ENCODE data around the gene ZNF281. TPM values are rescaled to one million over a fixed set of nuclear protein-coding genes. Genes with fewer than 3 reads are reported as not detected.
"Not testable (repeated sequence)": the region's sequence is repeated elsewhere in the genome, so short reads cannot be mapped to it uniquely, and the experiment has no call there.

ZNF281 gene
- total and polyA plus RNA-seq, 7 experiments from 2014 or later = 16.3 to 35.3 (median 27.3) TPM

- peaks cover 0 to 3% (median 0%) of the 10 kb centered on the region in 5 donors for H3K36me3 Mint-ChIP-seq
- no peak overlapping the region for H3K27ac ChIP-seq (ENCODE audit: low read depth, low read length)
- peaks cover 0 to 14% (median 7%) of the 10 kb centered on the region in 7 donors for H3K4me1 Mint-ChIP-seq
- H3K27ac Mint-ChIP-seq = no peak overlapping the region
- DNase-seq = no peak
- ChIA-PET POLR2A (no interaction called here), CTCF (interaction anchor here (0.6 kb wide), 1 partner anchor 135 kb away, joined by 3 read pairs; no protein-coding TSS in a partner anchor)
- no peaks in the 10 kb centered on the region for H3K9me3 ChIP-seq (ENCODE audit: control insufficient read depth in 2 of 3, low read length in 3 of 3)
- intact Hi-C loops (cut with micrococcal nuclease) = no loop called here
- no peak for ATAC-seq
- H3K4me3 Mint-ChIP-seq = peak overlapping the region in 1 of 10 donors; percentile 15
- no peaks in the 10 kb centered on the region for H3K9me3 Mint-ChIP-seq
- H3K27me3 ChIP-seq (ENCODE audit: control insufficient read depth in 2 of 2, insufficient read depth in 2 of 2, low read length in 2 of 2) = no peaks in the 10 kb centered on the region
- H3K4me3 ChIP-seq (ENCODE audit: low read length) = no peak overlapping the region
- no peaks in the 10 kb centered on the region for H3K36me3 ChIP-seq (ENCODE audit: control insufficient read depth in 2 of 3, insufficient read depth in 3 of 3, low read length in 3 of 3)
- H3K4me1 ChIP-seq (ENCODE audit: control insufficient read depth in 2 of 2, insufficient read depth in 2 of 2, low read length in 2 of 2) = no peaks in the 10 kb centered on the region
- H3K27me3 Mint-ChIP-seq = no peaks in the 10 kb centered on the region
These were observed 29.1 kb upstream of the ZNF281 start for GRCh38 chr1:200438911-200439310.

- H3K9me3 ChIP-seq (ENCODE audit: control insufficient read depth in 2 of 3, low read length in 3 of 3); DNase-seq; H3K27me3 Mint-ChIP-seq; H3K9me3 Mint-ChIP-seq; H3K4me3 ChIP-seq (ENCODE audit: low read length); H3K27me3 ChIP-seq (ENCODE audit: control insufficient read depth in 2 of 2, insufficient read depth in 2 of 2, low read length in 2 of 2); intact Hi-C loops (cut with micrococcal nuclease); ATAC-seq; H3K36me3 Mint-ChIP-seq; H3K27ac ChIP-seq (ENCODE audit: low read depth, low read length); H3K4me1 ChIP-seq (ENCODE audit: control insufficient read depth in 2 of 2, insufficient read depth in 2 of 2, low read length in 2 of 2); H3K36me3 ChIP-seq (ENCODE audit: control insufficient read depth in 2 of 3, insufficient read depth in 3 of 3, low read length in 3 of 3); POLR2A ChIA-PET: not testable (repeated sequence)
- peak overlapping the region in 2 of 10 donors; percentile 80 to 81 for H3K4me3 Mint-ChIP-seq
- CTCF ChIA-PET = interaction anchor here (0.6 kb wide), 1 partner anchor 135 kb away, joined by 3 read pairs; no protein-coding TSS in a partner anchor
- peak overlapping the region in 1 of 9 donors; percentile 10 for H3K27ac Mint-ChIP-seq
- H3K4me1 Mint-ChIP-seq = peaks cover 0 to 14% (median 7%) of the 10 kb centered on the region in 7 donors
These were observed 28.6 kb upstream of the ZNF281 start for GRCh38 chr1:200438413-200438812.

GRCh38 chr1:200437556-200438203 is 27.8 kb upstream of the ZNF281 start:
- intact Hi-C loops (cut with micrococcal nuclease) = no loop called here
- CTCF ChIA-PET = interaction anchor here (0.6 kb wide), 1 partner anchor 135 kb away, joined by 3 read pairs; no protein-coding TSS in a partner anchor
- peak overlapping the region; percentile 39 for H3K4me3 ChIP-seq (ENCODE audit: low read length)
- H3K27ac ChIP-seq (ENCODE audit: low read depth, low read length) = no peak overlapping the region
- peaks cover 0 to 14% (median 10%) of the 10 kb centered on the region in 7 donors for H3K4me1 Mint-ChIP-seq
- peaks cover 0 to 3% (median 0%) of the 10 kb centered on the region in 11 donors for H3K9me3 Mint-ChIP-seq
- no peaks in the 10 kb centered on the region for H3K27me3 ChIP-seq (ENCODE audit: control insufficient read depth in 2 of 2, insufficient read depth in 2 of 2, low read length in 2 of 2)
- peak overlapping the region; percentile 1 to 82 (median 69) for H3K27ac Mint-ChIP-seq
- peaks cover 0 to 4% (median 0%) of the 10 kb centered on the region in 5 donors for H3K36me3 Mint-ChIP-seq
- peaks cover 0 to 4% (median 0%) of the 10 kb centered on the region in 5 donors for H3K27me3 Mint-ChIP-seq
- POLR2A ChIA-PET = no interaction called here
- ATAC-seq = peak; percentile 61
- no peaks in the 10 kb centered on the region for H3K9me3 ChIP-seq (ENCODE audit: control insufficient read depth in 2 of 3, low read length in 3 of 3)
- H3K4me1 ChIP-seq (ENCODE audit: control insufficient read depth in 2 of 2, insufficient read depth in 2 of 2, low read length in 2 of 2) = no peaks in the 10 kb centered on the region
- H3K4me3 Mint-ChIP-seq = peak overlapping the region; percentile 42 to 89 (median 80)
- peak in 5 of 9 donors; percentile 7 to 27 (median 13) for DNase-seq
- H3K36me3 ChIP-seq (ENCODE audit: control insufficient read depth in 2 of 3, insufficient read depth in 3 of 3, low read length in 3 of 3) = no peaks in the 10 kb centered on the region

GRCh38 chr1:200437088-200437487 is 27.3 kb upstream of the ZNF281 start:
- Mint-ChIP-seq H3K4me1 (peaks cover 0 to 14% (median 10%) of the 10 kb centered on the region in 7 donors), H3K27me3 (peaks cover 0 to 6% (median 0%) of the 10 kb centered on the region in 5 donors), H3K9me3 (peaks cover 0 to 3% (median 0%) of the 10 kb centered on the region in 11 donors), H3K4me3 (peak overlapping the region in 6 of 10 donors; percentile 34 to 89 (median 75)), H3K36me3 (peaks cover 0 to 5% (median 0%) of the 10 kb centered on the region in 5 donors), H3K27ac (peak overlapping the region in 1 of 9 donors; percentile 81)
- Histone ChIP-seq H3K4me3 (ENCODE audit: low read length) (no peak overlapping the region), H3K4me1 (ENCODE audit: control insufficient read depth in 2 of 2, insufficient read depth in 2 of 2, low read length in 2 of 2) (no peaks in the 10 kb centered on the region), H3K36me3 (ENCODE audit: control insufficient read depth in 2 of 3, insufficient read depth in 3 of 3, low read length in 3 of 3) (no peaks in the 10 kb centered on the region), H3K9me3 (ENCODE audit: control insufficient read depth in 2 of 3, low read length in 3 of 3) (no peaks in the 10 kb centered on the region), H3K27me3 (ENCODE audit: control insufficient read depth in 2 of 2, insufficient read depth in 2 of 2, low read length in 2 of 2) (no peaks in the 10 kb centered on the region), H3K27ac (ENCODE audit: low read depth, low read length) (no peak overlapping the region)
- DNase-seq = no peak
- ChIA-PET POLR2A (no interaction called here), CTCF (no interaction called here)
- ATAC-seq = no peak
- intact Hi-C loops (cut with micrococcal nuclease) = no loop called here

GRCh38 chr1:200436436-200436835 is 26.6 kb upstream of the ZNF281 start:
- peak overlapping the region in 2 of 10 donors; percentile 5 to 27 for H3K4me3 Mint-ChIP-seq
- H3K27ac Mint-ChIP-seq = no peak overlapping the region
- Histone ChIP-seq H3K4me3 (ENCODE audit: low read length) (no peak overlapping the region), H3K9me3 (ENCODE audit: control insufficient read depth in 2 of 3, low read length in 3 of 3) (no peaks in the 10 kb centered on the region), H3K36me3 (ENCODE audit: control insufficient read depth in 2 of 3, insufficient read depth in 3 of 3, low read length in 3 of 3) (no peaks in the 10 kb centered on the region), H3K4me1 (ENCODE audit: control insufficient read depth in 2 of 2, insufficient read depth in 2 of 2, low read length in 2 of 2) (no peaks in the 10 kb centered on the region), H3K27me3 (ENCODE audit: control insufficient read depth in 2 of 2, insufficient read depth in 2 of 2, low read length in 2 of 2) (no peaks in the 10 kb centered on the region), H3K27ac (ENCODE audit: low read depth, low read length) (no peak overlapping the region)
- no peak for DNase-seq
- peaks cover 0 to 14% (median 9%) of the 10 kb centered on the region in 7 donors for H3K4me1 Mint-ChIP-seq
- H3K9me3 Mint-ChIP-seq = peaks cover 0 to 3% (median 0%) of the 10 kb centered on the region in 11 donors
- CTCF ChIA-PET = interaction anchor here (0.7 kb wide), 1 partner anchor 423 kb away, joined by 3 read pairs; no protein-coding TSS in a partner anchor
- H3K27me3 Mint-ChIP-seq = peaks cover 0 to 6% (median 0%) of the 10 kb centered on the region in 5 donors
- peaks cover 0 to 5% (median 0%) of the 10 kb centered on the region in 5 donors for H3K36me3 Mint-ChIP-seq
- POLR2A ChIA-PET = interaction anchor here (0.5 kb wide), 1 partner anchor 149 kb away, joined by 4 read pairs; no protein-coding TSS in a partner anchor
- intact Hi-C loops (cut with micrococcal nuclease) = no loop called here
- no peak for ATAC-seq

GRCh38 chr1:200435200-200435780 is 25.5 kb upstream of the ZNF281 start:
- H3K9me3 ChIP-seq (ENCODE audit: control insufficient read depth in 2 of 3, low read length in 3 of 3) = no peaks in the 10 kb centered on the region
- ChIA-PET CTCF (interaction anchor here (0.6 kb wide), 1 partner anchor 26 kb away, joined by 4 read pairs; no protein-coding TSS in a partner anchor), POLR2A (no interaction called here)
- intact Hi-C loops (cut with micrococcal nuclease) = no loop called here
- H3K27me3 ChIP-seq (ENCODE audit: control insufficient read depth in 2 of 2, insufficient read depth in 2 of 2, low read length in 2 of 2) = no peaks in the 10 kb centered on the region
- H3K4me1 ChIP-seq (ENCODE audit: control insufficient read depth in 2 of 2, insufficient read depth in 2 of 2, low read length in 2 of 2) = no peaks in the 10 kb centered on the region
- H3K27ac ChIP-seq (ENCODE audit: low read depth, low read length) = no peak overlapping the region
- no peaks in the 10 kb centered on the region for H3K36me3 ChIP-seq (ENCODE audit: control insufficient read depth in 2 of 3, insufficient read depth in 3 of 3, low read length in 3 of 3)
- H3K4me1 Mint-ChIP-seq = peaks cover 0 to 14% (median 8%) of the 10 kb centered on the region in 7 donors
- H3K27me3 Mint-ChIP-seq = peaks cover 0 to 6% (median 0%) of the 10 kb centered on the region in 5 donors
- peaks cover 0 to 5% (median 0%) of the 10 kb centered on the region in 5 donors for H3K36me3 Mint-ChIP-seq
- H3K4me3 ChIP-seq (ENCODE audit: low read length) = no peak overlapping the region
- no peak overlapping the region for H3K27ac Mint-ChIP-seq
- DNase-seq = no peak
- peaks cover 0 to 3% (median 0%) of the 10 kb centered on the region in 11 donors for H3K9me3 Mint-ChIP-seq
- ATAC-seq = no peak
- H3K4me3 Mint-ChIP-seq = no peak overlapping the region

All from naive thymus-derived CD4-positive, alpha-beta T cell (primary cell).